ENCODE measurements around the gene DPCD.

DPCD gene

DNA sequence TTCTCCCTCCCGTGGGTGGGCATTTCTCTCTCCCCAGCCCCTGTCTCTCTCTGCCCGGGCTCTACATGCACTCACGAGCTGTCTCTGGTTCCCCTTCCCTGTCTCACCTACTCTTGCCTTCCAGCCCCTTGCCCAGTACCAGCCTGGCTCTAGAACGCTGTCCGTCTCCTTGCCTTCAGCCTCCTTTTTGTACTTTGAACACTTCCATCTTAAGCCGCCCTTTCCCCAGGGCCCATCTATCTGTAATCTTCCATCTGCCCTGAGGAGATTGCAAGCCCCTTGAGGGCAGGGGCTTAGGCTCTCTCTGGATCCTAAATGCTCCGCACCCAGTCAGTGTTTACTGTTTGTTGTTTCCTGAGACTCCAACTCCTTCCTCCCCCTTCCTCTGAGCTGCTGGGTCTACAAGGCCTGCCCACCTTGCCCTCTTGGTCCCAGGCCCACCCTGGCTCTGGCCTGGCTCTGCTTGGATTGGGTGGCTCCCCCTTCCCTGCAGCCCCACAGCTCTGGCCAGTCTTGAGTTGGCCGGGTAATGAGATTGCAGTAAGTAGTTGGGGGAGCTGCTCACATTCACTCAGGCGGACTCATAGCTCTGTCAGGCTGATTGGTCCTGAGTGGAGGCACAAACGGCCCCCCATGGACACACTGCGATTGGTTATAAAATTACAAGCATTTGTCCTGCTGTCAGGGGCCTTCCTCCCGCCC, 28.4 kb upstream of the DPCD start:
- Histone ChIP-seq H3K27me3 (ENCODE audit: insufficient read depth, low read depth) (no peaks in the 10 kb centered on the region), H3K27ac (no peak overlapping the region), H3K9ac (no peak overlapping the region), H2AFZ (ENCODE audit: low read depth) (no peak overlapping the region), H3K4me3 (IDR thresholded peaks at IDR 0.05; ENCODE audit: insufficient read depth, low read depth, low read length) (no peak overlapping the region), H3K4me1 (ENCODE audit: low read depth, poor library complexity, severe bottlenecking) (no peaks in the 10 kb centered on the region), H3K36me3 (ENCODE audit: insufficient read depth) (no peaks in the 10 kb centered on the region), H3K79me2 (ENCODE audit: insufficient read depth, low read depth) (no peaks in the 10 kb centered on the region), H3K4me2 (no peak overlapping the region), H4K20me1 (ENCODE audit: insufficient read depth) (no peaks in the 10 kb centered on the region)
- TF ChIP-seq, protein P1, sequence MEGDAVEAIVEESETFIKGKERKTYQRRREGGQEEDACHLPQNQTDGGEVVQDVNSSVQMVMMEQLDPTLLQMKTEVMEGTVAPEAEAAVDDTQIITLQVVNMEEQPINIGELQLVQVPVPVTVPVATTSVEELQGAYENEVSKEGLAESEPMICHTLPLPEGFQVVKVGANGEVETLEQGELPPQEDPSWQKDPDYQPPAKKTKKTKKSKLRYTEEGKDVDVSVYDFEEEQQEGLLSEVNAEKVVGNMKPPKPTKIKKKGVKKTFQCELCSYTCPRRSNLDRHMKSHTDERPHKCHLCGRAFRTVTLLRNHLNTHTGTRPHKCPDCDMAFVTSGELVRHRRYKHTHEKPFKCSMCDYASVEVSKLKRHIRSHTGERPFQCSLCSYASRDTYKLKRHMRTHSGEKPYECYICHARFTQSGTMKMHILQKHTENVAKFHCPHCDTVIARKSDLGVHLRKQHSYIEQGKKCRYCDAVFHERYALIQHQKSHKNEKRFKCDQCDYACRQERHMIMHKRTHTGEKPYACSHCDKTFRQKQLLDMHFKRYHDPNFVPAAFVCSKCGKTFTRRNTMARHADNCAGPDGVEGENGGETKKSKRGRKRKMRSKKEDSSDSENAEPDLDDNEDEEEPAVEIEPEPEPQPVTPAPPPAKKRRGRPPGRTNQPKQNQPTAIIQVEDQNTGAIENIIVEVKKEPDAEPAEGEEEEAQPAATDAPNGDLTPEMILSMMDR (conservative IDR thresholded peaks at IDR 0.05; ENCODE audit: low read depth, low read length): no peak

DNA sequence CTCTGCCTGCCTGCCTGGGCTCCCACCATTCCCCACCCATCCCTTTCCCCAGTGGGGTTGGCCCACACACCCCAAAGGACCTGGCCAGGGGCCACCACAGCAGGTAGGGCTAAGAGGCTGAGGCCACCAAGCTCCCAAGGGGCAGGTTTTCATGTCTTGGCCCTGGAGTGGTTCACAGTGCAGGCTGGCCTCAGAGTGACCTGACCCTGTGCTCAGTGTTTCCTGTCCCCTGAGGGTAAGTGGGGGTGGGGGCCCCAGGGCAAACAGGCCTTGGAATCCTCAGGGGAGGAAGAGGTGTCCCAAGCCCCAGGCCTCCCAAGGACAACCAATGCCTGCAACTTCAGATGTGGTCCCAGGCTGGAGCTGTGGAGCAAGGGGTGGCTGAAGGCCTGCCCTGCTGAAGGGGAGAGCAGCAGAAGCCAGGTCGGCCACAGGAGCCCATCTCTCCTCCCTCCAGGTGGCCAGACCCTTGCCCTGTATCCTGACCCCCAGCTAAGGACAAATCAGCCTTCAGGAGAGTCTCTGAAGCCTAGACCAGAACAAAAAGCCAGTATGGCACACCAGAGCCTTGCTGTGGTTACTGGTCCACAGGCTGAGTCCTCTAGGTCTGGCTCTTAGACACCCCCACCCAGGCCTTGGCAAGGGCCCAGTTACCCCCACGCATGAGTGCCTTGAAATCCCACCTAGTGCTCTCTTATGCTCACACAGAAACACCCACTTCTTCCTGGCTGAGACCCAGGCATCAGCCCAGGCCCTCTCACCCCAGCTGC, 27.6 kb upstream of the DPCD start:
- Histone ChIP-seq H2AFZ (ENCODE audit: low read depth) (no peak overlapping the region), H3K4me3 (IDR thresholded peaks at IDR 0.05; ENCODE audit: insufficient read depth, low read depth, low read length) (no peak overlapping the region), H3K4me2 (no peak overlapping the region), H3K9ac (no peak overlapping the region), H3K27me3 (ENCODE audit: insufficient read depth, low read depth) (no peaks in the 10 kb centered on the region), H3K79me2 (ENCODE audit: insufficient read depth, low read depth) (no peaks in the 10 kb centered on the region), H3K36me3 (ENCODE audit: insufficient read depth) (no peaks in the 10 kb centered on the region), H3K27ac (no peak overlapping the region), H4K20me1 (ENCODE audit: insufficient read depth) (no peaks in the 10 kb centered on the region), H3K4me1 (ENCODE audit: low read depth, poor library complexity, severe bottlenecking) (no peaks in the 10 kb centered on the region)
- TF ChIP-seq, protein P1 (conservative IDR thresholded peaks at IDR 0.05; ENCODE audit: low read depth, low read length): no peak

DNA sequence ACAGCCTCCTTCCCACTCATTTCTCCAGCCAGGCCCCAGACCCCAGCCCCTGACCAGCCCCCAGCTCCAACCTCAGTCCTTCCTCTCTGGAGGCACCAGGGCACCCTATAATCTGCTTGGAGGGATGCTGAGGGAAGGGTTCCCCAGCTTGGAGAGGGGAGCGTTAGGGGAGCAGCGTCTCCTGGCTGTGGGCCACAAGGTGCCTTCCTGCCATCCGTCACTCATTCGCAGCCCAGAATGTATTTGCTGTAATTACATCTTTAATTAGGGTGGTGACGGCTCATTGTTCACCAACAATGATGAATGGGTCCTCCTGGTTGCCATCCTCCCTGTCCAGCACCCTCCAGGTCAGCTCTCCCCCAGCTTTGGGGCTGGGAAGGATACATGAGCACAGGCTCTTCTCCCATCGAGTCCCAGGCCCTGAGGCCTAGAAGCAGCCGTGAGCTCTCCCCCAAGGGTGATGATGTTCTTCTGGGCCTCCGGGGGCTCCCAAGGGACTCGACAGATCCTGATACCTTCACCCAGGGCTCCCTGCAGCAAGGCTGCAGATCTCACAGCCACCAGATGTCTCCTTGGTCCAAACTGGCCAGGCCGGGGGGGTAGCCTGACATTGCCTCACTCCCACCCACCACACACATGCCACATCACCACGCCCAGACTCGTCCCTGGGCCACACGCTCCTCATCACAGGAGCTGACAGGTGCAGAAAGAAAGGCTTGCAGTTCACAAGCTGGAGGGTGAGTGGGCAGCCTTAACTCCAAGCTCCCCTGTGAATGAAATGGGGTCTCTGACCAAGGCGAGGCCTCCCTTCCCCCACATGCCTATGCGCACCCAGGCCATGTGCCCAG, 26.8 kb upstream of the DPCD start:
- no peak overlapping the region for H3K27ac ChIP-seq
- no peaks in the 10 kb centered on the region for H3K36me3 ChIP-seq (ENCODE audit: insufficient read depth)
- TF ChIP-seq, protein P1 (conservative IDR thresholded peaks at IDR 0.05; ENCODE audit: low read depth, low read length): no peak
- no peak overlapping the region for H3K4me2 ChIP-seq
- no peak overlapping the region for H3K4me3 ChIP-seq (IDR thresholded peaks at IDR 0.05; ENCODE audit: insufficient read depth, low read depth, low read length)
- no peaks in the 10 kb centered on the region for H3K27me3 ChIP-seq (ENCODE audit: insufficient read depth, low read depth)
- no peak overlapping the region for H2AFZ ChIP-seq (ENCODE audit: low read depth)
- H3K9ac ChIP-seq: no peak overlapping the region
- no peaks in the 10 kb centered on the region for H4K20me1 ChIP-seq (ENCODE audit: insufficient read depth)
- no peaks in the 10 kb centered on the region for H3K4me1 ChIP-seq (ENCODE audit: low read depth, poor library complexity, severe bottlenecking)
- H3K79me2 ChIP-seq (ENCODE audit: insufficient read depth, low read depth): no peaks in the 10 kb centered on the region

- TF ChIP-seq, protein P1 (conservative IDR thresholded peaks at IDR 0.05; ENCODE audit: low read depth, low read length): no peak
- Histone ChIP-seq H3K4me2 (no peak overlapping the region), H3K79me2 (ENCODE audit: insufficient read depth, low read depth) (no peaks in the 10 kb centered on the region), H3K9ac (no peak overlapping the region), H4K20me1 (ENCODE audit: insufficient read depth) (no peaks in the 10 kb centered on the region), H3K36me3 (ENCODE audit: insufficient read depth) (no peaks in the 10 kb centered on the region), H2AFZ (ENCODE audit: low read depth) (no peak overlapping the region), H3K4me3 (IDR thresholded peaks at IDR 0.05; ENCODE audit: insufficient read depth, low read depth, low read length) (no peak overlapping the region), H3K27ac (no peak overlapping the region), H3K4me1 (ENCODE audit: low read depth, poor library complexity, severe bottlenecking) (no peaks in the 10 kb centered on the region), H3K27me3 (ENCODE audit: insufficient read depth, low read depth) (no peaks in the 10 kb centered on the region)
Measured at GRCh38 chr10:101562231-101562630, 25.9 kb upstream of the DPCD start.
